CD1c-positive myeloid dendritic cell (primary cell): ENCODE measurements around the gene LRRK1.

Experiments used
- DNase-seq: peaks from one replicate; pipeline ENCODE4 v3.0.0-alpha.2; 2016; ENCODE audit errors: extremely low spot score

Gene LRRK1

GRCh38 chr15:100932676-100933348 is 13.7 kb downstream of the LRRK1 start:
- no peak for DNase-seq

DNA sequence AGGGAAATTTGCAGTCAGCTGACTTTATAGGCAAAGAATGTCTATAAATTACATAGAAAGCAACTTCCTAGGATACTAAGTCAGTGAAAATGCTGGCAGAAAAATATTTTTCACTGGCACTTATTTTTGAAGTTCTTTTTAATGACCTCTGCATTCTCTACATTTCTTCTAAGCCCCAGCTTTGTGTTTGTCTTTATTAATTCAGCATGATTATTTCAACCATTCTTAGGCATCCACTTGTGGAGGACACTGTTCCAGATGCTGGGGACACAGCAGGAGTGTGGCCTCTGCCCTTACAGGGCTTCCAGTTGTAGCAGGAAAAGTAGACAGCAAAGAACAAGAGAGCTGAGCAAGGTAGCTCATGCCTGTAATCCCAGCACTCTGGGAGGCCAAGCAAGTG is 15.0 kb downstream of the LRRK1 start:
- no peak for DNase-seq

DNA sequence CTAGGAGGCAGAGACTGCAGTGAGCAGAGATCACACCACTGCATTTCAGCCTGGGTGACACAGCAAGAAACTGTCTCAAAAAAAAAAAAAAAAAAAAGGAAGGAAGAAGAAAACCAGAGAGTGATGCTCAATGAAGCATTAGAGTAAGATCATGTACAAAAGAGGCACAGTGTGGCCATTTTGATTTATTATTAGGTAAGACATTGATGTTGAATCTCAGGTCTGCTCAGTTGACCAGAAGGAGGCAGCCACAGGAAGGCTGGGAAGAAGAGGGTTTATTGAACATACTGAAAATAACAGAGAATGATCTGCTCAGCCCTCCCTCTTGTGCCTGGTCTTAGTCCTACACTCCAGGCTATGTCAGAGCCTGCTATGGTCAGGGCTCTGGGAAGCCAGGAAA is 15.6 kb downstream of the LRRK1 start:
- no peak for DNase-seq

- peak; percentile 52 for DNase-seq
Measured at GRCh38 chr15:100937171-100937570, 18.0 kb downstream of the LRRK1 start.

GRCh38 chr15:100939791-100940190 is 20.6 kb downstream of the LRRK1 start:
- DNase-seq, result peak; percentile 71

DNA sequence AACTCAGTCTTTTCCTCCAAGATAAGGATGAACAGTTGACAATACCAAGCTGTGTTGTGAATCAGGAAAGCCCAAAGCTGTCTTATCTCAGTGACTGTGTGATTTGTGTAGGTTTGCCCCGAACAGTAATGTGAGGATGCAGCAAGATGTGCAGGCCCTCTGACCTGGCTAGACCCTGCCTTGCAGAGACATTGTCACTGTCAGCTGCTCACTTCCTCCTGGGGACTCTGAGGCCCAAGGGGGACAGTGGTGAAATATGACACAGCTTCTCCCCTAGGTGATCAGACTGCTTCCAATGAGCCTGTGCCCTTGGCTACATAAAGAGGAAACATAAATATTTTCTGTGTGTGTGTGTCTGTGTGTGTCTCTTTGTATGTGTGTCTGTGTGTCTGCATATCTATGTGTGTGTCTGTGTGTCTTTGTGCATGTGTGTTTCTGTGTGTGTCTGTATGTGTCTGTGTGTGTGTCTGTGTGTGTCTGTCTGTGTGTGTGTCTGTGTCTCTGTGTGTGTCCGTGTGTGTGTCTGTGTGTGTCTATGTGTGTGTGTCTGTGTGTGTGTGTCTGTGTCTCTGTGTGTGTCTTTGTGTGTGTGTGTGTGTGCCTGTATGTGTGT is 21.7 kb downstream of the LRRK1 start:
- DNase-seq, result peak; percentile 83

GRCh38 chr15:100941536-100941935 is 22.4 kb downstream of the LRRK1 start:
- DNase-seq, result peak; percentile 45

- no peak for DNase-seq
Measured at GRCh38 chr15:100942656-100943425, 23.7 kb downstream of the LRRK1 start.

GRCh38 chr15:100944244-100944895 is 25.2 kb downstream of the LRRK1 start:
- no peak for DNase-seq

DNA sequence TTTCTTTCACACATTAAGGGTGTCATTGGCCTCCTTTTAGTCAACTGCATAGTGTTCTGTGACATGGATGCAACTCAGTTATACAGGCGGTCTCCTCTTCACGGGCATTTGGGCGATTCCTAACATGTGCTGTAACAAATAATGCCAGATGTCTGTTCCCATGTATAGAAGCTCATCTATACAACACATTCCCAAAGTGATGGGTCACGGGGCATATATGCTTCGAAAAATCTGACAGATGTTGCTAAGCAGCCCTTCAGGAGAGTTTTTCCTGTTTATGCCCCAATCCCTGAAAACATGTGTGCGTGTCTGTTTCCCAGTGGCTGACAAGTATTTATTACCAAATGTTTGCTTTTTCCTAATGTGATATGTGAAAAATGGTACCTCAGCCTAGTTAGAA is 25.8 kb downstream of the LRRK1 start:
- no peak for DNase-seq

- DNase-seq, result no peak
Measured at GRCh38 chr15:100947760-100948429, 28.7 kb downstream of the LRRK1 start.

- DNase-seq, result no peak
Measured at GRCh38 chr15:100948430-100948762, 29.2 kb downstream of the LRRK1 start.

DNA sequence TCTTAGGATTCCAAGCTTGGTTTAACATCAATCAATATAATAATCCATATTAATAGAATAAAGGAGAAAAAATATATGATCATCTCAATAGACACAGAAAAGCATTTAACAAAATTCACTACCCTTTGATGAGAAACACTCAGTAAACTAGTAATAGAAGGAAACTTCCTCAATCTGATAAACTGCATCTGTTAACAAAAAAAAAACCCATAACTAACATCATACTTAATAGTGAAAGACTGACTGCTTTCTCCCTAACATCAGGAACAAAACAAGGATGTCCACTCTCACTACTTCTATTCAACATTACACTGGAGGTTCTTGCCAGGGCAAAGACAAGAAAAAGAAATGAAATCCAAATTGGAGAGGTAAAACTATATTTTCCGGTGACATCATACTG is 30.5 kb downstream of the LRRK1 start:
- no peak for DNase-seq

GRCh38 chr15:100951965-100952364 is 32.8 kb downstream of the LRRK1 start:
- no peak for DNase-seq

- no peak for DNase-seq
Measured at GRCh38 chr15:100952566-100952965, 33.4 kb downstream of the LRRK1 start.

GRCh38 chr15:100958326-100959065 is 39.3 kb downstream of the LRRK1 start:
- no peak for DNase-seq

DNA sequence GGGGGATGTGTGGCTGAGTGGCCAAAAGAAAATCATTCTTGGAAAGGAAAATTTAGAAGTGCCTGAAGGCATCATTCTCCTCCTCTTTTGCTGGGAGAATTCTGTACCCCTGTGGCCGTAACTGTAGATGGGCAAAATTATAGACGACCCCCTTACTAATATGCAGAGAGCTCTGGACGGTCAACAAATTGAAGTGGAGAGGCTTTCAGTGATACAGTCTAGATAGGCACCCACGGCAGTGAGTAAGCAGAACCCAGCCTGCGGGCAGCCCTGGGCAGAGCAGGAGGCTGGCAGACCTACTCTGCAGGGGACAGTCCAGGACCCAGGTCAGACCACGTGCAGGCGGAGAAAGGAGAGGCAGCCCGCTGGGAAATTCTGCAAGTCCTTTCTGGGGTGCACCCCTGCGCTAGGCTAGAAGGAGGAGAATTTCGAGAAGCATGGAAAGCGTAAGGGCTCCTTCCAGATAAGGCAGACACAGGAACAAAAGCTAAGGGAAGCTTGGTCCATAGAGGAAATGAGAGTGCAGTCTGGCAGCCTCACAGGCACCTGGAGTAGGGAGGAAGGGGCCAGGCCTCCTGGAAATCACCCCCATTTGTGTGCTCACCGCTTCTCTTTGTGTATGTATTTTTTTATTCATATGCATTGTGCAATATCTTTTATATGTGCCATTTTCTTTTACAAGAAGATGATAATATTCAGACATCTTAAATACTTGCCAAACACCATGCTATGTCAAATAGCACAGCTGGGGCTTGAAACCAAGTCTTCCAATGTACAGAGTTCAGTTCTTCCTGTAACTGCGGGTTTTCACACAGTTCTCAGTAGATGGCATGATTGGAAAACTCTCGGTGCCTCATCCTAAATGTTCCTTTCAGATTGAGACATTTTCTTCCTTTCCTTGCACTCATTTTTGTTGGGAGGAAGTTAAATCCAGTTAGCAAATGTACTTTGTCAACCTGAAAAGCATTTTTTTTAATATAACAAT is 40.2 kb downstream of the LRRK1 start:
- DNase-seq, result no peak

DNA sequence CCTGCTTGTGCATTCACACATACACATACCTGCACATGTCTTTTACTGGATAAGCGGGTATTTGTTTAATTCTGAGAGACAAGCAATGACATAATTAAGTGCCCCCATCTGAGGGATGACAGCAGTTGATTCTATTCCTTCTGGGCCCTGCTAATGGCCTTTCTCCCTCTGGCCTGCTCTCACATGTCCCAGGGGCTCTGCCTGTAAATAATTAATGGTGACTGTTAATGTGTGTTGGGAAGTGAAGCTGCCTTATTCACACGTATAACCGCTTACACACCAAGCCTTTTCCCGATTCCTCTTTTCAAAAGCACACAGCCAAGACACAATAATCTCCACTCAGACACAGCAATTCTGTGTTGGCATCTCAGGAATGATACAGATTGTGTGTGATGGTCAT is 47.8 kb downstream of the LRRK1 start:
- DNase-seq, result no peak

DNA sequence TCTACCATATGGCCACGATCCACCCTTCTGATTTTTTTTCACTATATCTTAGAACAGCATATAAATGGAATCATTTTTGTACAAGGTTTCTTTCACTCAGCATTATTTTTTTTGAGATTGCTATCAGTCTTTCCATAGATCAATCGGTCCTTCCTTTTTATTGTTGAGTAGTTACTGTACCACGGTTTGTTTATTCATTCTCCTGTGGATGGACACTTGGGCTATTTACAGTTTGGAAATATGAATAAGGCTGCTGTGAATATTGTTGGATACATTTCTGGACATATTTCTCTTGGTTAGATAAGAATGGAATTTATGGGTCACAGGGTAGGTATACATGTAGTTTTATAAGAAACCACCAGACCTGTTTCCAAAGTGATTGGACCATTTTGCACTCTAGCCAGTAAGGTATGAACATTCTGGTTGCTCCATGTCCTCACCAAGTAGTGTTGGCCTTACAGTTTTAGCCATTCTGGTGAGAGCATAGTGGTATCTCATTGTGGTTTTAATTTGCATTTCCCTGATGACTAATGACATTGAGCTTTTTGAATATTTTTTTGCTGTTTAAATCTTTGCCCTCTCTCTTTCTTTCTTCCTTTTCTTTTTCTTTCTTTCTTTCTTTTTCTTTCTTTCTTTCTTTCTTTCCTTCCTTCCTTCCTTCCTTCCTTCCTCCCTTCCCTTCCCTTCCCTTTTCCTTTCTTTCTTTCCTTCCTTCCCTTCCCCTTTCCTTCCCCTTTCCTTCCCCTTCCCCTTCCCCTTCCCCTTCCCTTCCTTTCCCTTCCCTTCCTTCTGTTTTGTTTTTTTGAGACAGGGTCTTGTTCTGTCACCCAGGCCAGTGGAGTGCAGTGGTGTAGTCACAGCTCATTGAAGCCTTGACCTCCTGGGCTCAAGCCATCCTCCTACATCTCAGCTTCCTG is 49.2 kb downstream of the LRRK1 start:
- no peak for DNase-seq
